G401.6 (cell line): Measurements from ENCODE around the gene MAP2K5.

Source experiments
- FAIRE-seq: peaks from 2 replicates; lab custom pipeline; 2012; peaks lifted over from hg19 to GRCh38; lab: Jason Lieb, UNC

The MAP2K5 gene

GRCh38 chr15:67542420-67543347 lies at the start of gene MAP2K5:
Gene MAP2K5 (plus strand): TSS chr15:67542703. CDS start chr15:67543336, 633 bp downstream.
- FAIRE-seq, result no peak

DNA sequence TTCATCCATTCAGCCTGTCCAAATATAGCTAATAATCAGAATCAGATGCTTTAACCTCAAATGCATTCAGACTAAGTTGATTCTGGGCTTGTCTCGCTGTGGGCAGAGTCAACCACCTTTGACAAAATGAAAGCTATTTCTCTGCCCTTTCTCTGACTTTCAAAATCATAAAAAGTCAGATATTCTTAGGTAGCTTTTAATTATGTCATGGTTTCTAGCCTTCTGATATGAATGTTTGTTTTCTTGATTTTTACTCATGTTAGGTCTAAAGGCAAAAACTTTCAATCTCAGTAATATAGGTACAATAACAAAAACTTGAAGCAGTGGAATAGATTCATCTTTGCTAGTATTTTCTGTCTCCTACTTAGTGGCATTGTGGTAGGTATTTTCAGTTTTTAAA lies 46.9 kb upstream of the MAP2K5 start:
- FAIRE-seq, result no peak

DNA sequence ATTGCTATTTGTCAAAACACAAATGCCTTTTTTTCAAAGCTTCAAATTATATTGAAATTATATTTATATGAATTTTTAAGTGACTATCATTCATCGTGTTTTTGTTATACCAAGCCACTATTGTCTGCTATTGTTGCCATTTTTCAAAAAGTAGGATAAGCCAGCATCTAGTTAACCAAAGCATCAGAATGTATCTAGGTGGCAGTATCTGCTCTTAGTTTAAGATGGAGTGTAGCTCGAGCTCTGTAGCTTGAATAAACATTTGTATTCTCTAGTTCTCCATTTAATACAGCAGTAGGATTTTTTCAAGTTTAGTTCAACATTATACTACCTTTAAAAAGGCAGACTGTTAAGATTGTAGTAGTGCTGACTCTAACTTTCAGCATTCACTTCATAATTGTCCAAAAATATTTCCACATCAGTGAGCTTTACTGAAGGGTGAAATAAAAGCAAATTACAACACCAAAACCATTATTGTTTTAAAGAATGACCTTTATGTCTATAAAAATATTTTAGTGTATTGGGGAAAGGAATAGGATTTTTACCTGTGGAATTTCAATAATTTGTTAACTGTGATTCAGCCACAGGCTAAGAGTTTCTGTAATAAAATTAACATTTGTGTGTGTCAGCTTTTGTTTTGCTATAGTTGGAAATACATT lies 41.2 kb upstream of the MAP2K5 start:
- FAIRE-seq, result peak; percentile 99

DNA sequence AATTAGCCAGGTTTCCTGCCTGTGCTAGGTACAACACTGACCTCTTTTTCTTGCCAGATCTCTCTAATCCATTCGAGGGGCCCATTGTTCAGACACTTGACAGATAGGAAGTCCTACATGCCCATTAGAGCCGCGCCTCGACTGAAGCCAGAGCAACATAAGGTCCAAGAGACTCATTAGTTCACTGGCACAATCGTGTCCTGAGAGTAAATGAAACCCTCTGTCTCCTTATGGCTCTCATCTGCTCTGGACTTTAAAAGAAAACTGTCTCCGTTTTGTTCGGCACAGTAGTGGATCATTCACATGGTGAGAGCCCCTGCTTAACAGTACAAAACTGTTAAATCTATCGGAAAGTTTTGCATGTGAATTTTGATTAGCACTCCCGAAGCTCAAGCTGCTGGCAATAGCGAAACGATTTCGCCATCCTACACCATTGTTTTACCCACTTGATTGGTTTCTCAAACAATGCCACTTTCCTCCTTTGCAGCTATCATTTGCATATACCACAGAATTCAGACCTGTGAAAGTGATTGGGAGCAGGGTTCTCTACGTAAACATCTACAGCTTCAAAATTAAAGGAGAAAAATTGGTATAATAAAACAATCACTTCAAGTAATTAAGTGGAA lies 40.6 kb upstream of the MAP2K5 start:
- FAIRE-seq, result no peak

DNA sequence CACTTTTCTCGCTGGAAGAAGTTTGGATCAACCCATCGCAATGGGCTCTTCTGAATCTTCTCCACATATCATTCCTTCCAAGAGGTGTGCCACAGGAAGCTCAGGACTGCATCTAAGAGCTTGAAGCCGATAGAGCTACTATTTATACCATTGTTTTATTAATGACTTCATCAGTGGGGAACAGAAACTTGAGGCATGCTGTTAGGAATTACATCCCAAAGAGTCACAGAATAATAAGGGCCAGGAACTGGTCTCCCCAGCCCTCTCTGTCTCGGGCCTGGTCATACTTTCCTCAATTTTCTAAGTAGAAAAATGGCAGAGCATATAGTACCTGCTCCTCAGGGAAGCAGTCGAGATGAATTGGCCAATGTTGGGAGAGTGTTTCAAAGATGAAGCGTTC lies 38.4 kb upstream of the MAP2K5 start:
- no peak for FAIRE-seq

- no peak for FAIRE-seq
These were observed 37.7 kb upstream of the MAP2K5 start for GRCh38 chr15:67504796-67505195.

GRCh38 chr15:67505675-67506572 lies 36.6 kb upstream of the MAP2K5 start:
- FAIRE-seq, result peak; percentile 50

DNA sequence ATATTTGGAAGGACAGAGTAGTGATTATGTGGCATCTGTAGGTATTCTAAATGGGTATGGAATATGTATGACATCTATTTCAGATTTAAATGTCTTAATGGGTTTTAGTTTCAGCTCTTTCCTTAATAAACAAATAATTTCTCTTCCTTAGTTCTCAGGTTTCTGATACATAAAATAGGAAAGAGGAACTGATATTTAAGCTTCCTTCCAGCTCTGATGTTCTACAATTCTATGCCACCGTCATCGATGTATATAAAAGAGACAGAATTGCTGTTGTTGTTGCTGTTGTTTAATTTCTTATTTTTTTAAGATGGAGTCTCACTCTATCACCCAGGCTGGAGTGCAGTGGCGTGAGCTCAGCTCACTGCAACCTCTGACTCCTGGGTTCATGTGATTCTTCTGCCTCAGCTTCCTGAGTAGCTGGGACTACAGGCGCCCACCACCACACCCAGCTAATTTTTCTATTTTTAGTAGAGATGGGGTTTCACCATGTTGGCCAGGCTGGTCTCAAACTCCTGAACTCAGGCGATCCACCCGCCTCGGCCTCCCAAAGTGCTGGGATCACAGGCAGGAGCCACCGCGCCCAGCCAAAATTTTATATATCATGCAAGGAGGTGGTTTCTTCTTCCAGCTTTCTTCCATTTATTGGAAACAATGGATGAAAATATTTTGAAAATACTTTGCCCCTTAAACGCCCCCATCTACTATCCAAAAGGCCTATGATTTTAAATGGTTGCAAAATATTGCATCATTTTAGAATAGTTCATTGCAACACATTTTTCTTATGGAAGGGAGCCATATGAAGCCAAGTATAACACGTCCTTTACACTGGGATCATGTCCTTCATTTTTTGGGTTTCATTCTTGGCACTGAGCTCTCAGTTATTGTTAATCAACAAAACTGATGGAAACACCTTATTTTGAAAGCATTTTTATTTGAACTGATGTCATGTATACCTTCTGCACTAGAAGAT lies 35.4 kb upstream of the MAP2K5 start:
- no peak for FAIRE-seq

GRCh38 chr15:67508407-67508806 lies 34.1 kb upstream of the MAP2K5 start:
- FAIRE-seq, result peak; percentile 86

DNA sequence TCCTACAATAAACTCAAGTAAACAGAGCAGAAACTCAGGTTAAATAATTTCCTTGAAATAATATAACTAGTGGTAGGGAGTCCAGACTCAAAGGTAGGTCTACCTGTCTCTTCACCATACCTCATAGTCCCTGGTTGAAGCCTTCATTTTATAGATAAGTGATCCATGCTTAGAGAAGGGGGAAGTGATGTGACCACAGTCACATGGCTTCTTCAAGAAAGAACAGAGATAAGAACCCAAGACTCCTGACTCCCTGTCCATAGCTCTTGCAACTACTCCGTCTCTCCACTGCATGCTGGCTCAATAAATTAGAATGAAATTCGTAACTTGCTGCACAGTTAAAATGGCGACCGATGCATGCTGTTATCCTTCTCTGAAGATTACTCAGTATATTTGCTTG lies 32.6 kb upstream of the MAP2K5 start:
- FAIRE-seq, result no peak

DNA sequence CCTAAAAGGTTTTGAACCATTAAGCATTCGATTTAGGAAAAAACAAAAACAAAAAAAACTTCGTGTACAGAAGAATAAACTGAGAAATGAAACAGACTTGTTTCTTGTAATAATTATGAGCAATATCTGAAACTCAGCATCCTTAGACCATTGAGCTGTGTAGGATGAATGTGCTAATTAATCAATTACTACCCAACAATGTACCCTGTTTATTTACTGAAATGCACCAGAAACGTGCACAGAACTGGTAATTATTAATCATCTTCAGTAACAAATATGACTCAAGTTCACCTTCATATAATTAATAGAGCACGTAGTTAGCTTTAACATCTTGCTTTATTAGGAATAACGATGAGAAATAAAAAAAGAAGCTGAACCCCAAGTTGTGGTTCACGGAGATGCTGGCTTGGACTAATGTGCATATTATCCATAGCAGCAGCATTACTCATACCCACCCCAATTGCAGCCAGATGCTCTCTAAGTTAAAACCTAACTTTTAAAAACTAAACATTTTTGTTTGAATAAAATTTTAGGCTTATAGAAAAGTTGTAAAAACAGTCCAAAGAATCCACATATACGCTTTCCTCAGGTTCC lies 31.8 kb upstream of the MAP2K5 start:
- no peak for FAIRE-seq

DNA sequence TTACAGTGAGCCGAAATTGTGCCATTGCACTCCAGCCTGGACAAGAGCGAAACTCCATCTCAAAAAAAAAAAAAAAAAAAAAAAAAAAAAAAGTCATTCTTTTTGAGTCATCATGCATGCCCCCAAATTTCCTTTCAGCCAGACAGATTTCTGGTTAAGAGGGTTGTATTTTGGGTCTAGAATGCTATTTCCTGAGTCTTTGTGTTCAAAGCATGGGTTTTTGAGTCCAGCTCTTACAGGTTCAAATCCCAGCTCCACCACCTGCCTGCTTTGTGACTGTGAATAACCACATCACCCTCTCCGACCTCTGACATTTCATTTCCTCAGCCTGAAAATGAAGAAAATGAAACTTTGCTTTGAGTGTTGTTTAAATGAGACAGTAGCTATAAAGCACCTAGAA lies 30.9 kb upstream of the MAP2K5 start:
- peak; percentile 96 for FAIRE-seq

GRCh38 chr15:67512140-67512539 lies 30.4 kb upstream of the MAP2K5 start:
- FAIRE-seq, result no peak

DNA sequence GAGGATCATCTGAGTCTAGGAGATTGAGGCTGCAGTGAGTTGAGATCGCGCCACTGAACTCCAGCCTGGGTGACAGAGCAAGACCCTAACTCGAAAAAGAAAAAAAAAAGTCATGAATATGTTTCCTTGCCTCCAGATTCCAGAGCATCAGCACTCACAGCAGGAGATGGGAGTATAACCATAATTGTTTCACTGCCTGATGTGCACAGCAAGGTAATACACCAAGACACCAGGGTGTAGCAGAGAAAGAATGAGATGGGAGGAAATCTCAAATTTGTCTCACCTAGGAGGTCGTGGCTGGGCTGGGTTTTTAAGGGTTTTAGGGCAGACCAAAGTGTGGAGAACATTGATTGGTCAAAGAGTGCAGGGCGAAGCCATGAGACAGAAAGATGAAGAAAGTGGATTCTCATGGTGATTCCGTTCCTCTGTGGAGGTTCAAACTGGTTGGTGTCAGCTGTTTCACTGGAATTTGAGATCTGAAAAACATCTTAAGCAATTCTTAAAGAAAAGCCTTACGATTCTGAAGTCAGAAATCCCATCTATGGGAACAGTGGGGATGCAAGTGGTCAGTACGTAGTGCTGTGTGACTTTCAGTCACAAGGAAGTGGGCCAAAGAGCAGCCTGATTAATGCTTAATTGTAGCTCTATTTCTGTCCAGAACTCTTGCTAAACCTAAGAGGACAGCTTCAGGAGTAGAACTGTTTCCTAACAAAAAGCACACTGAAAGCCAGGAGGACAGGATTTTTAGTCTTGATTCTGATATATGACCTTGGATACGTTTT lies 29.4 kb upstream of the MAP2K5 start:
- peak; percentile 97 for FAIRE-seq

DNA sequence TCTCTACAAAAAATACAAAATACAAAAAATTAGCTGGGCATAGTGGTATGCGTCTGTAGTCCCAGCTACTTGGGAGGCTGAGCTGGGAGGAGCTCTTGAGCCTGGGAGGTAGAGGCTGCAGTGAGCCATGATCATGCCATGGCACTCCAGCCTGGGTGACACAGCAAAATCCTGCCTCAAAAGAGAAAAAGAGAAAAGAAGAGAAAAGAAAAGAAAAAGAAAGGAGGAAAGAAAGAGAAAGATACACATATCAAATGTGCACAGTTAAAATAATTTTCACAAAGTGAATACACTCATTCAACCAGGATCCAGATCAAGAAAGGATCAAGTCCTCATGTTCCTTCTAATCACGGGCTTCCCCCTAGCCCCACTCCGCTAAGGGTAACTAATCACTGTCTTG lies 27.4 kb upstream of the MAP2K5 start:
- no peak for FAIRE-seq

- FAIRE-seq, result no peak
These were observed 26.9 kb upstream of the MAP2K5 start for GRCh38 chr15:67515557-67515956.

GRCh38 chr15:67520321-67521028 lies 22.0 kb upstream of the MAP2K5 start:
- FAIRE-seq, result peak; percentile 39

DNA sequence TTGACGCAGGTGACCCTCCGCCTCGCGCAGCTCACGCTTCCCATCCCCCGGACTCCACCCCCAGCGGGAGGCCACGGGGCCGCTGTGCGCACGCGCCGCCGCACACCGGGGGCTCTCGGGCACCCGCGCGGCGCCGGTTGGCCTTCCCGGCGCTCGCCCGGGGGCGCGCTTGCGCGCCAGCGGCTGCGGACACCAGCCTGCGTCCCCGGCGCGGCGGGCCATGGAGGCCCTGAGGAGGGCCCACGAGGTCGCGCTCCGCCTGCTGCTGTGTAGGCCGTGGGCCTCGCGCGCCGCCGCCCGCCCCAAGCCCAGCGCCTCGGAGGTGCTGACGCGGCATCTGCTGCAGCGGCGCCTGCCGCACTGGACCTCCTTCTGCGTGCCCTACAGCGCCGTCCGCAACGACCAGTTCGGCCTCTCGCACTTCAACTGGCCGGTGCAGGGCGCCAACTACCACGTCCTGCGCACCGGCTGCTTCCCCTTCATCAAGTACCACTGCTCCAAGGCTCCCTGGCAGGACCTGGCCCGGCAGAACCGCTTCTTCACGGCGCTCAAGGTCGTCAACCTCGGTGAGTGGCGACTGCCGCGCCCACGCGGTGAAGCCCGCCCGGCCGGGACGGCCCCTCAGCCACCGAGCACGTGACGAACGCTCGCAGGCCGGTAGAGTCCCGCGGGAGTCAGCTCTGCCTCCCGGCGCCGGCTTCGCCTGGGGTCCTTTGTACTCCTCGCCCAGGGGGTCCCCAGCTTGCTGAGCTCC lies 21.3 kb upstream of the MAP2K5 start, which contains the start of gene C15orf61:
C15orf61 (plus strand) TSS at position 103 of the 754 bp plus-strand sequence; CDS start at position 221, 118 bp downstream.
- FAIRE-seq, result no peak
